ENCODE data around the gene BAIAP2L1. TPM values are rescaled to one million over a fixed set of nuclear protein-coding genes. Genes with fewer than 3 reads are reported as not detected.
A peak's percentile ranks its signal among the peaks of the same experiment; 100 is the strongest.

The BAIAP2L1 gene
- total RNA-seq, 1 experiment from 2014 or later = 63.8 TPM

GRCh38 chr7:98266840-98267239, 134.1 kb downstream of the BAIAP2L1 start:
- Mint-ChIP-seq H3K4me1 (ENCODE audit: low read depth, unreplicated experiment) (peaks cover 8% of the 10 kb centered on the region), H3K4me3 (ENCODE audit: low read depth, unreplicated experiment) (no peak overlapping the region), H3K27me3 (ENCODE audit: unreplicated experiment) (no peaks in the 10 kb centered on the region), H3K9me3 (ENCODE audit: low read depth, unreplicated experiment) (no peaks in the 10 kb centered on the region), H3K36me3 (ENCODE audit: insufficient read depth, unreplicated experiment) (no peaks in the 10 kb centered on the region), H3K27ac (ENCODE audit: unreplicated experiment) (no peak overlapping the region)
- DNase-seq = no peak
- intact Hi-C loops (cut with micrococcal nuclease; ENCODE audit: unreplicated experiment) = no loop called here
- no TSS peak for BruUV-seq (replicated peaks)
- no peak for TF ChIP-seq CTCF (IDR thresholded peaks at IDR 0.05; ENCODE audit: unreplicated experiment)
- CTCF ChIA-PET = no interaction called here

GRCh38 chr7:98265841-98266271, 135.0 kb downstream of the BAIAP2L1 start:
- Mint-ChIP-seq H3K9me3 (ENCODE audit: low read depth, unreplicated experiment) (no peaks in the 10 kb centered on the region), H3K4me1 (ENCODE audit: low read depth, unreplicated experiment) (peaks cover 8% of the 10 kb centered on the region), H3K27ac (ENCODE audit: unreplicated experiment) (peak overlapping the region; percentile 27), H3K27me3 (ENCODE audit: unreplicated experiment) (no peaks in the 10 kb centered on the region), H3K4me3 (ENCODE audit: low read depth, unreplicated experiment) (peak overlapping the region; percentile 8), H3K36me3 (ENCODE audit: insufficient read depth, unreplicated experiment) (no peaks in the 10 kb centered on the region)
- no peak for TF ChIP-seq CTCF (IDR thresholded peaks at IDR 0.05; ENCODE audit: unreplicated experiment)
- CTCF ChIA-PET = interaction anchor here (0.7 kb wide), 1 partner anchor 17 kb away, joined by 4 read pairs; no protein-coding TSS in a partner anchor
- no peak for DNase-seq
- intact Hi-C loops (cut with micrococcal nuclease; ENCODE audit: unreplicated experiment) = no loop called here
- no TSS peak for BruUV-seq (replicated peaks)

GRCh38 chr7:98257701-98258100, 143.2 kb downstream of the BAIAP2L1 start:
- no peak overlapping the region for H3K27ac Mint-ChIP-seq (ENCODE audit: unreplicated experiment)
- intact Hi-C loops (cut with micrococcal nuclease; ENCODE audit: unreplicated experiment) = no loop called here
- BruUV-seq (replicated peaks) = no TSS peak
- H3K4me1 Mint-ChIP-seq (ENCODE audit: low read depth, unreplicated experiment) = no peaks in the 10 kb centered on the region
- H3K9me3 Mint-ChIP-seq (ENCODE audit: low read depth, unreplicated experiment) = no peaks in the 10 kb centered on the region
- peaks cover under 1% of the 10 kb centered on the region for H3K36me3 Mint-ChIP-seq (ENCODE audit: insufficient read depth, unreplicated experiment)
- TF ChIP-seq CTCF (IDR thresholded peaks at IDR 0.05; ENCODE audit: unreplicated experiment) = no peak
- H3K4me3 Mint-ChIP-seq (ENCODE audit: low read depth, unreplicated experiment) = no peak overlapping the region
- CTCF ChIA-PET = no interaction called here
- H3K27me3 Mint-ChIP-seq (ENCODE audit: unreplicated experiment) = no peaks in the 10 kb centered on the region
- DNase-seq = no peak

- BruUV-seq (replicated peaks) = no TSS peak
- Mint-ChIP-seq H3K27me3 (ENCODE audit: unreplicated experiment) (no peaks in the 10 kb centered on the region), H3K9me3 (ENCODE audit: low read depth, unreplicated experiment) (no peaks in the 10 kb centered on the region), H3K27ac (ENCODE audit: unreplicated experiment) (no peak overlapping the region), H3K36me3 (ENCODE audit: insufficient read depth, unreplicated experiment) (peaks cover 13% of the 10 kb centered on the region), H3K4me1 (ENCODE audit: low read depth, unreplicated experiment) (no peaks in the 10 kb centered on the region), H3K4me3 (ENCODE audit: low read depth, unreplicated experiment) (no peak overlapping the region)
- no peak for DNase-seq
- no peak for TF ChIP-seq CTCF (IDR thresholded peaks at IDR 0.05; ENCODE audit: unreplicated experiment)
- intact Hi-C loops (cut with micrococcal nuclease; ENCODE audit: unreplicated experiment) = no loop called here
- CTCF ChIA-PET = interaction anchor here (0.5 kb wide), 1 partner anchor 14 kb away, joined by 3 read pairs; no protein-coding TSS in a partner anchor
Observed at GRCh38 chr7:98256431-98256830, 144.5 kb downstream of the BAIAP2L1 start.

All from Calu3 (cell line).